OCI-LY7 (cell line): Measurements from ENCODE around the gene CADM2.

ENCODE experiments used
- EZH2phosphoT487 ChIP-seq: fragments of 200-600 bp; sonication (generic); IDR thresholded peaks from 2 replicates; pipeline ENCODE4 v1.6.1; 2018; ENCODE audit warnings: low read depth, borderline replicate concordance, mild to moderate bottlenecking, mixed run types, antibody characterized with exemption, low read length, moderate library complexity, mixed read lengths
- TF ChIP-seq, protein P1 (sequence below): fragments of 200-600 bp; sonication (generic); conservative IDR thresholded peaks from 2 replicates; pipeline ENCODE4 v1.5.1; 2014; ENCODE audit warnings: mild to moderate bottlenecking, antibody characterized with exemption, low read length, moderate library complexity, mixed read lengths

DNA sequence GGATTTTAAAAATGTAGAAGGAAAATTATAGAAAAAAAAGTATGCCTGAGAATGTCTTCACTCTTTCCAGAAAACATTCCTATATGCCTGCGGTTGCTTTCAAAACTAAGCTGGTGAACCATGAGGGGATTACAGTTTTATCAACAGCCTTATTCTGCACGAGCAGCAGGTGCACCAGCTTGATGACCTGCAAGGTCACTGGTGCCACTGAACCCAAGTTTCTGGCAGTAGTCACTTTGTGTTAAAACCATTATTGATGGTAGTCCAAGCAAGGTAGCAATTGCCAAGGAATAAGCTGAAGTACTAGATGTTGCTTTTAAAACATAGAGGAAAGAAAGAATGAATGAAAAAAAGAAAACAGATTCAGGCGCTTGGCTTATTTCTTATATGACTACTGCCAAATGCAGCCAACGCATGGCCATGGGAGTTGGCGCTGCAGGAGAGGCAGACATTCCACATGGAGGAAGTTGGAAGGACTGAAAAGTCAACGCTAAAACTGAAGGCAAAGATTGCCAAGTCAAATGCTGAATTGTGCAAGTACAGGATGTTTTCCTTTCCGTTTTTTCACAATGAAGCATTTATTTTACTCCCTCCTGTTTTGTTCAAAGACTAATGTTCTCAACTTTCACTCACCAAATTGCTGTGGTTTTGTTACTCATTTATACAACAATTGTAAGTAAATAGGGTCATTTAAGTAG lies 601.4 kb downstream of the CADM2 start:
- TF ChIP-seq, protein P1, sequence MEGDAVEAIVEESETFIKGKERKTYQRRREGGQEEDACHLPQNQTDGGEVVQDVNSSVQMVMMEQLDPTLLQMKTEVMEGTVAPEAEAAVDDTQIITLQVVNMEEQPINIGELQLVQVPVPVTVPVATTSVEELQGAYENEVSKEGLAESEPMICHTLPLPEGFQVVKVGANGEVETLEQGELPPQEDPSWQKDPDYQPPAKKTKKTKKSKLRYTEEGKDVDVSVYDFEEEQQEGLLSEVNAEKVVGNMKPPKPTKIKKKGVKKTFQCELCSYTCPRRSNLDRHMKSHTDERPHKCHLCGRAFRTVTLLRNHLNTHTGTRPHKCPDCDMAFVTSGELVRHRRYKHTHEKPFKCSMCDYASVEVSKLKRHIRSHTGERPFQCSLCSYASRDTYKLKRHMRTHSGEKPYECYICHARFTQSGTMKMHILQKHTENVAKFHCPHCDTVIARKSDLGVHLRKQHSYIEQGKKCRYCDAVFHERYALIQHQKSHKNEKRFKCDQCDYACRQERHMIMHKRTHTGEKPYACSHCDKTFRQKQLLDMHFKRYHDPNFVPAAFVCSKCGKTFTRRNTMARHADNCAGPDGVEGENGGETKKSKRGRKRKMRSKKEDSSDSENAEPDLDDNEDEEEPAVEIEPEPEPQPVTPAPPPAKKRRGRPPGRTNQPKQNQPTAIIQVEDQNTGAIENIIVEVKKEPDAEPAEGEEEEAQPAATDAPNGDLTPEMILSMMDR, result no peak
- no peak for TF ChIP-seq EZH2phosphoT487
